Trophoblast cell (in vitro differentiated cells and primary cell): ENCODE data around the gene NOLC1.

ENCODE experiments used
- DNase-seq, 2 donors: peaks; one replicate each; pipeline ENCODE4 v3.0.0-alpha.2; 2016
- H2AFZ ChIP-seq: 2 replicates; pipeline ENCODE4 v1.6.1; 2013; ENCODE audit warnings: low read length, moderate library complexity, mild to moderate bottlenecking; ENCODE audit not compliant: insufficient read depth, poor library complexity
- H2AK5ac ChIP-seq: 2 replicates; pipeline ENCODE4 v1.6.1; 2013; ENCODE audit warnings: mild to moderate bottlenecking, low read length
- H2BK120ac ChIP-seq: 2 replicates; pipeline ENCODE4 v1.6.1; 2013; ENCODE audit warnings: low read length, mild to moderate bottlenecking, moderate library complexity; ENCODE audit not compliant: insufficient read depth, poor library complexity
- H2BK12ac ChIP-seq: 2 replicates; pipeline ENCODE4 v1.6.1; 2013; ENCODE audit warnings: mild to moderate bottlenecking, low read length, moderate library complexity
- H2BK5ac ChIP-seq: 2 replicates; pipeline ENCODE4 v1.6.1; 2013; ENCODE audit warnings: low read length, low read depth, moderate library complexity, mild to moderate bottlenecking; ENCODE audit not compliant: poor library complexity
- H3K14ac ChIP-seq: 2 replicates; pipeline ENCODE4 v1.6.1; 2013; ENCODE audit warnings: mild to moderate bottlenecking, low read length
- H3K18ac ChIP-seq: 2 replicates; pipeline ENCODE4 v1.6.1; 2013; ENCODE audit warnings: mild to moderate bottlenecking, low read length
- H3K23ac ChIP-seq: 2 replicates; pipeline ENCODE4 v1.6.1; 2013; ENCODE audit warnings: low read length
- H3K27ac ChIP-seq: 2 replicates; pipeline ENCODE4 v1.5.1; 2013; ENCODE audit warnings: low read depth, mild to moderate bottlenecking, inconsistent platforms, low read length, moderate library complexity
- H3K27me3 ChIP-seq: 2 replicates; pipeline ENCODE4 v1.6.1; 2013; ENCODE audit warnings: inconsistent platforms, mild to moderate bottlenecking, low read length, moderate library complexity; ENCODE audit not compliant: insufficient read depth
- H3K36me3 ChIP-seq, 2 experiments: 1 replicate in 1 of 2; 2 replicates in 1 of 2; pipeline ENCODE4 v1.6.1; 2013; ENCODE audit warnings: low read length in 2 of 2, mild to moderate bottlenecking in 2 of 2, moderate library complexity in 1 of 2; ENCODE audit not compliant: insufficient read depth in 2 of 2, control insufficient read depth in 1 of 2
- H3K4ac ChIP-seq: 2 replicates; pipeline ENCODE4 v1.6.1; 2013; ENCODE audit warnings: low read depth, mild to moderate bottlenecking, low read length, moderate library complexity
- H3K4me1 ChIP-seq, 2 experiments: 1 replicate in 1 of 2; 2 replicates in 1 of 2; pipeline ENCODE4 v1.6.1; 2013; ENCODE audit warnings: low read length in 2 of 2, mild to moderate bottlenecking in 2 of 2, moderate library complexity in 1 of 2; ENCODE audit not compliant: insufficient read depth in 2 of 2, control insufficient read depth in 1 of 2
- H3K4me2 ChIP-seq: 2 replicates; pipeline ENCODE4 v1.6.1; 2013; ENCODE audit warnings: inconsistent platforms, mild to moderate bottlenecking, low read length, moderate library complexity
- H3K4me3 ChIP-seq: 2 replicates; pipeline ENCODE4 v1.5.1; 2013; ENCODE audit warnings: mild to moderate bottlenecking, low read depth, low read length, inconsistent platforms
- H3K79me1 ChIP-seq: one replicate; pipeline ENCODE4 v1.6.1; 2013; ENCODE audit warnings: low read length
- H3K79me2 ChIP-seq: 2 replicates; pipeline ENCODE4 v1.6.1; 2013; ENCODE audit warnings: low read length, mild to moderate bottlenecking; ENCODE audit not compliant: control insufficient read depth, insufficient read depth, poor library complexity
- H3K9ac ChIP-seq: 2 replicates; pipeline ENCODE4 v1.6.1; 2013; ENCODE audit warnings: mild to moderate bottlenecking, low read length
- H3K9me3 ChIP-seq: 2 replicates; pipeline ENCODE4 v1.6.1; 2013; ENCODE audit warnings: low read depth, mild to moderate bottlenecking, control low read depth, inconsistent platforms, low read length; ENCODE audit not compliant: insufficient read depth
- H4K12ac ChIP-seq: 2 replicates; pipeline ENCODE4 v1.6.1; 2013; ENCODE audit warnings: low read depth, mild to moderate bottlenecking, low read length, moderate library complexity
- H4K8ac ChIP-seq: 2 replicates; pipeline ENCODE4 v1.6.1; 2013; ENCODE audit warnings: low read depth, mild to moderate bottlenecking, low read length, moderate library complexity
- H4K91ac ChIP-seq: one replicate; pipeline ENCODE4 v1.6.1; 2013; ENCODE audit warnings: low read depth, mild to moderate bottlenecking, low read length, moderate library complexity
- WGBS: extraction: QIAGEN DNeasy Blood & Tissue Kit; methylation state at CpG from one replicate; pipeline ENCODE4 v1.1.7; 2013; ENCODE audit warnings: missing lambda C conversion rate; ENCODE audit not compliant: insufficient read length, insufficient coverage; ENCODE audit errors: extremely low coverage; 5-methylcytosine and 5-hydroxymethylcytosine counted together

The NOLC1 gene

DNA sequence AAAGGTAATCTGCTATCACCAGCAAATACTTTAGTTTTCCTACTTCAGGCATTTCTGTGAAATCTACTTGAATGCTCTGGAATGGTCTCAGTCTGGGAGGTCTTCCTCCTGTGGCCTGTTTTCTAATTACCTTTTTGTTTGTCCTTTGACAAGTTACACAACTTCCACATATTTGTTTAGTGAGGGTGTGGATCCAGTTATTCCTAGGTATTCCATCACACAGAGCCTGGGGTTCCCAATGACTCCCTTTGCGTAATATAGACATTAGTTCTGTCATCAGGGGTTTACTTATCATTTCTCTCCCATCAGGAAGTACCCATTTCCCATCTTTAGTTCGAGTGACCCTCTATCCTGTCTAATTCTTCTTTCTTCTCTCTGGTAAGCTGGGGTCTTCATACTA is 45.8 kb downstream of the NOLC1 start:
- Histone ChIP-seq H3K79me2 (no peaks in the 10 kb centered on the region), H2BK12ac (no peak overlapping the region), H3K4me1 (no peaks in the 10 kb centered on the region), H2BK120ac (no peak overlapping the region), H4K8ac (no peak overlapping the region), H3K18ac (no peak overlapping the region), H3K9me3 (peaks cover 14% of the 10 kb centered on the region), H3K79me1 (no peaks in the 10 kb centered on the region), H3K23ac (no peak overlapping the region), H3K27me3 (no peaks in the 10 kb centered on the region), H4K91ac (no peak overlapping the region), H3K4me3 (no peak overlapping the region), H3K36me3 (no peaks in the 10 kb centered on the region), H3K9ac (no peak overlapping the region), H3K27ac (no peak overlapping the region), H3K4ac (no peak overlapping the region), H4K12ac (no peak overlapping the region), H3K14ac (no peak overlapping the region), H3K4me2 (no peak overlapping the region), H2AK5ac (no peak overlapping the region), H2AFZ (no peak overlapping the region), H2BK5ac (no peak overlapping the region)
- WGBS = no CpG with 5 or more reads among the region's 2 CpGs
- DNase-seq = peak in 1 of 2 donors; percentile 20

DNA sequence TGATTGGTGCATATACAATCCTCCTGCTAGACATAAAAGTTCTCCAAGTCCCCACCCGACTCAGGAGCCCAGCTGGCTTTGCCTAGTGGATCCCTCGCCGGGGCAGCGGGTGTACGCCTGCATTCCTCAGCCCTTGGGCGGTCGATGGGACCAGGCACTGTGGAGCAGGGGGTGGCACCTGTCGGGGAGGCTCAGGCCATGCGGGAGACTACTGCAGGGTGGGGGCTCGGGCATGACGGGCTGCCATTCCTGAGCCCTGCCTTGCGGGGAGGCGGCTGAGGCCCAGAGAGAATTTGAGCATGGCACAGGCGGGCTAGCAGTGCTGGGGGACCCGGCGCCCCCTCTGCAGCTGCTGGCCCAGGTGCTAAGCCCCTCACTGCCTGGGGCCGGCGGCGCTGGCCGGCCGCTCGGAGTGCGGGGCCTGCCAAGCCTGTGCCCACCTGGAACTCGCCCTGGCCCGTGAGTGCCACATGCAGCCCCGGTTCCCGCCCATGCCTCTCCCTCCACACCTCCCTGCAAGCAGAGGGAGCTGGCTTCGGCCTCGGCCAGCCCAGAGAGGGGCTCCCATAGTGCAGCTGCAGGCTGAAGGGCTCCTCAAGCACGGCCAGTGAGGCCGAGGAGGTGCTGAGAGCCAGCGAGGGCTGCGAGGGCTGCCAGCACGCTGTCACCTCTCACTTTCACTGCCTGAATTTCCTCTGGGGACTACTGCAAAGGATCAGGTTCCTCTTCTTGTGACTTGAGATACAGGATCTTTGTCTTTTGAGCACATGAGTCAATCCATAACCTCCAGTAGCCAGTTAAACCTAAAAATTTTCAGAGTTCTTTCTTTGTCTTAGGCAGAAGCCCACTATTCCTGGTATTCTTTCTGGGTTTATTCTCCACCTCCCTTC is 48.8 kb downstream of the NOLC1 start:
- Histone ChIP-seq H2BK120ac (no peak overlapping the region), H3K79me1 (no peaks in the 10 kb centered on the region), H3K23ac (no peak overlapping the region), H4K91ac (no peak overlapping the region), H2AK5ac (no peak overlapping the region), H3K27ac (no peak overlapping the region), H3K4me2 (no peak overlapping the region), H2AFZ (no peak overlapping the region), H2BK5ac (no peak overlapping the region), H4K12ac (no peak overlapping the region), H3K4ac (no peak overlapping the region), H3K18ac (no peak overlapping the region), H3K27me3 (no peaks in the 10 kb centered on the region), H3K9ac (no peak overlapping the region), H3K4me1 (no peaks in the 10 kb centered on the region), H3K9me3 (peaks cover 16% of the 10 kb centered on the region), H3K79me2 (no peaks in the 10 kb centered on the region), H2BK12ac (no peak overlapping the region), H3K36me3 (no peaks in the 10 kb centered on the region), H3K4me3 (no peak overlapping the region), H4K8ac (no peak overlapping the region), H3K14ac (no peak overlapping the region)
- WGBS = no CpG with 5 or more reads among the region's 34 CpGs
- DNase-seq = no peak

DNA sequence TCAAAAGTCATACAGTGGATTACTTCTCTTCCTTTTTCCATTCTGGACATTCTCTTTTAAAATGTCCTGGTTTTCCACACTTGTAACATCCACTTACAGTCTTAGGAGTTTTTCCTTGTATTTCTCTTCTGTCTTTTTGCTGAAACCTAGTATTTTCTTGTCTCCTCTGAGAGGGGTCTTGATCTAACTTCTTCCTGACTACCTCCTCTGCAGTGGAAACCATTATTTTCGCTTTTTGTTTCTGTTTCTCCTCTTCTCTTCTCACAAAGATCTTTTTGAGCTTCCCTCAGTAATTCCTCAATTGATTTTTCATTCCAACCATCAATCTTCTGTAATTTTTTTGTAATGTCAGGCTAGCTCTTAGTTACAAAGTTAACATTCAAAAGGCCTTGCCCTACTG is 50.2 kb downstream of the NOLC1 start:
- Histone ChIP-seq H3K4me1 (no peaks in the 10 kb centered on the region), H3K4ac (no peak overlapping the region), H3K27ac (no peak overlapping the region), H3K79me2 (no peaks in the 10 kb centered on the region), H3K18ac (no peak overlapping the region), H3K36me3 (no peaks in the 10 kb centered on the region), H3K9me3 (peaks cover 16% of the 10 kb centered on the region), H3K4me2 (no peak overlapping the region), H2BK12ac (no peak overlapping the region), H3K14ac (no peak overlapping the region), H2AFZ (no peak overlapping the region), H4K12ac (no peak overlapping the region), H3K4me3 (no peak overlapping the region), H4K91ac (no peak overlapping the region), H3K9ac (no peak overlapping the region), H2BK5ac (no peak overlapping the region), H3K27me3 (no peaks in the 10 kb centered on the region), H4K8ac (no peak overlapping the region), H2BK120ac (no peak overlapping the region), H2AK5ac (no peak overlapping the region), H3K79me1 (no peaks in the 10 kb centered on the region), H3K23ac (no peak overlapping the region)
- WGBS = no CpG with 5 or more reads among the region's 1 CpG
- no peak for DNase-seq

DNA sequence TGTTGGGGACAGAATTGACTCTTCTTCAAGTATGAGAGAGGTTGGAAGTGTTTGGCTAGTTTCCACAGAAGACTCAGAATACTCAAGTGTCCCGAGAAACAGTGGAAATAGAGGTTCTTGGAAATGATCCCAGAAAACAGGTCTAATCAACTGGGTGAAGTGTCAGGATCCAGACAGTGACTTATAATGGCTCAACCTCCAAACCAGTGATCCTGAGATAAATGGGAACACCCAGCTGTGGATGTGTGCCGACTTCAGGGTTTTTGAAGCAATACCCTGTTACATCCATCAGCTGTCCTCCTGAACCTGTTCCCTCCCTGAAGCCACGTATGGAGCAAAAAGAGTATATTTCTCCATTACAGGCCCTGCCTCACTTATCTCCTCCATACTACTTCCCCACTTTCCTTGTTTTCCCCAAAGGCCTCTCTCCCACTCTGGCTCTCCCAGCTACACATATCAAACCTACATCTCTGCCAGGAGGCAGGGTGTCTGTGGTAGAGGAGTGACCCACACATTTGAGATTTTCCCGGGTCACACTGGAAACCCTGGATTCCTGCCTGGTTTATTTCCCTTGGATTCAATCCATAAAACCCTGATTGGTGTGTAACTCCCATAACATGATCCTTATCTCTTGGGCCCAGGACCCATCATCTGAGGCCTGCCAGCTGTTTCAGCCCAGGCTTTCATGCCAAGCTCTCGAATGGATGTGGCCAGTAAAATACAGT is 56.3 kb downstream of the NOLC1 start:
- Histone ChIP-seq H3K36me3 (no peaks in the 10 kb centered on the region), H3K9ac (no peak overlapping the region), H3K4me1 (no peaks in the 10 kb centered on the region), H2BK12ac (no peak overlapping the region), H3K4me2 (no peak overlapping the region), H4K12ac (no peak overlapping the region), H3K4ac (no peak overlapping the region), H2BK5ac (no peak overlapping the region), H3K9me3 (peaks cover 9% of the 10 kb centered on the region), H3K23ac (no peak overlapping the region), H3K79me1 (no peaks in the 10 kb centered on the region), H2AFZ (no peak overlapping the region), H4K8ac (no peak overlapping the region), H3K79me2 (no peaks in the 10 kb centered on the region), H3K14ac (no peak overlapping the region), H4K91ac (no peak overlapping the region), H3K27ac (no peak overlapping the region), H3K27me3 (no peaks in the 10 kb centered on the region), H3K18ac (no peak overlapping the region), H3K4me3 (no peak overlapping the region), H2AK5ac (no peak overlapping the region), H2BK120ac (no peak overlapping the region)
- DNase-seq = no peak
- WGBS = no CpG with 5 or more reads among the region's 5 CpGs
